ENCODE results near the gene FNDC3A.
"Not testable (repeated sequence)": the region's sequence is repeated elsewhere in the genome, so short reads cannot be mapped to it uniquely, and the experiment has no call there.

FNDC3A gene

GRCh38 chr13:49058761-49059160, 83.0 kb downstream of the FNDC3A start:
- TF ChIP-seq, protein P1, sequence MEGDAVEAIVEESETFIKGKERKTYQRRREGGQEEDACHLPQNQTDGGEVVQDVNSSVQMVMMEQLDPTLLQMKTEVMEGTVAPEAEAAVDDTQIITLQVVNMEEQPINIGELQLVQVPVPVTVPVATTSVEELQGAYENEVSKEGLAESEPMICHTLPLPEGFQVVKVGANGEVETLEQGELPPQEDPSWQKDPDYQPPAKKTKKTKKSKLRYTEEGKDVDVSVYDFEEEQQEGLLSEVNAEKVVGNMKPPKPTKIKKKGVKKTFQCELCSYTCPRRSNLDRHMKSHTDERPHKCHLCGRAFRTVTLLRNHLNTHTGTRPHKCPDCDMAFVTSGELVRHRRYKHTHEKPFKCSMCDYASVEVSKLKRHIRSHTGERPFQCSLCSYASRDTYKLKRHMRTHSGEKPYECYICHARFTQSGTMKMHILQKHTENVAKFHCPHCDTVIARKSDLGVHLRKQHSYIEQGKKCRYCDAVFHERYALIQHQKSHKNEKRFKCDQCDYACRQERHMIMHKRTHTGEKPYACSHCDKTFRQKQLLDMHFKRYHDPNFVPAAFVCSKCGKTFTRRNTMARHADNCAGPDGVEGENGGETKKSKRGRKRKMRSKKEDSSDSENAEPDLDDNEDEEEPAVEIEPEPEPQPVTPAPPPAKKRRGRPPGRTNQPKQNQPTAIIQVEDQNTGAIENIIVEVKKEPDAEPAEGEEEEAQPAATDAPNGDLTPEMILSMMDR (IDR thresholded peaks at IDR 0.05; ENCODE audit: borderline replicate concordance, control extremely low read depth, extremely low read depth, insufficient read depth, missing control alignments), result no peak
- no peak for DNase-seq (ENCODE audit: low spot score)
- in situ Hi-C loops (cut with MboI; ENCODE audit: low sequenced_read_pairs, unreplicated experiment), result no loop called here

DNA sequence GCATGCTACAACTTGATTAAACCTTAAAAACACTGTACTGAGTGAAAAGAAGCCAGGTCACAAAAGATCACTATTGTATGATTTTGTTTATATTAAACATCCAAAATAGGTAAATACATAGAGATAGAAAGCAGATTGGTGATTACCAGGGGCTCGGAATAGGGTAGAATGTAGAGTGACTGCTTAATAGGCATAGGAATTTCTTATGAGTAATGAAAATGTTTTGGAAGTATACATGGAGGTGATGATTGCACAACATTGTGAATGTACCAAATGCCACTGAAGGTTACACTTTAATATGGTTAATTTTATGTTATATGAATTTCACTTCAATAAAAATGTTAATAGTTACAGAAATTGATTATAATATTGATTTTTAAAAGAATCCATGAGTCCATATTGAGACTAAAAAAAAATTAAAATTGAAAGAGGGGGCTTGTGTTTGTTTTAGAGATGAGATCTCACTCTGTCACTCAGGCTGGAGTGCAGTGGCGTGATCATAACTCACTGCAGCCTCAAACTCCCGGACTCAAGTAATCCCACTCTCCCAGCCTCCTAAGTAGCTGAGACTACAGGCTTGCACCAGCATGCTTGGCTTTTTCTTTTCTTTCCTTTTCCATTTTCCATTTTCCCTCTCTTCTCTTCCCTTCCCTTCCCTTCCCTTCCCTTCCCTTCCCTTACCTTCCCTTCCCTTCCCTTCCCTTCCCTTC, 85.1 kb downstream of the FNDC3A start:
- TF ChIP-seq, protein P1 (IDR thresholded peaks at IDR 0.05; ENCODE audit: borderline replicate concordance, control extremely low read depth, extremely low read depth, insufficient read depth, missing control alignments), result no peak
- no peak for DNase-seq (ENCODE audit: low spot score)
- in situ Hi-C loops (cut with MboI; ENCODE audit: low sequenced_read_pairs, unreplicated experiment), result no loop called here

GRCh38 chr13:49061388-49061752, 85.7 kb downstream of the FNDC3A start:
- DNase-seq (ENCODE audit: low spot score); in situ Hi-C loops (cut with MboI; ENCODE audit: low sequenced_read_pairs, unreplicated experiment): not testable (repeated sequence)

GRCh38 chr13:49062297-49062896, 86.7 kb downstream of the FNDC3A start:
- in situ Hi-C loops (cut with MboI; ENCODE audit: low sequenced_read_pairs, unreplicated experiment), result no loop called here

DNA sequence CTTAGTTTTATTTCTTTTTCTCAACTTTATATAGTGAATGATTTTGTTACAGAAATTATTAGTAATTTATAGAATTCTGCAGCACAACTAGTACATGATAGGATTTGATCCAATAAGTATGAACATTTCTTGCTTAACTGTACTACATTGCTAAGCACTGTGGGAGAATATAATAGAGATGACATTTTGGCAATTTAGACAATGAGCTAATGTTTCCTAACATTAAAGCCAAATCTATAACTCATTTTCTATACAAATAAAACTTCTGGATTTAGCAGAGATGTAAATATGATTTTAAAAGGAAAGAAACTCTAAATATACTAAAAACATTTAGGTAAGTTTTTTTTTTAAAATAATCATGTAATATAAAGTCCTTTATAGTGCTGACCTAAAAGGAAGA, 87.3 kb downstream of the FNDC3A start:
- DNase-seq (ENCODE audit: low spot score), result no peak
- TF ChIP-seq, protein P1 (IDR thresholded peaks at IDR 0.05; ENCODE audit: borderline replicate concordance, control extremely low read depth, extremely low read depth, insufficient read depth, missing control alignments), result no peak
- in situ Hi-C loops (cut with MboI; ENCODE audit: low sequenced_read_pairs, unreplicated experiment), result no loop called here

More at GRCh38 chr13:49062297-49062896, 86.7 kb downstream of the FNDC3A start:
- TF ChIP-seq, protein P1 (IDR thresholded peaks at IDR 0.05; ENCODE audit: borderline replicate concordance, control extremely low read depth, extremely low read depth, insufficient read depth, missing control alignments), result no peak
- DNase-seq (ENCODE audit: low spot score), result no peak

DNA sequence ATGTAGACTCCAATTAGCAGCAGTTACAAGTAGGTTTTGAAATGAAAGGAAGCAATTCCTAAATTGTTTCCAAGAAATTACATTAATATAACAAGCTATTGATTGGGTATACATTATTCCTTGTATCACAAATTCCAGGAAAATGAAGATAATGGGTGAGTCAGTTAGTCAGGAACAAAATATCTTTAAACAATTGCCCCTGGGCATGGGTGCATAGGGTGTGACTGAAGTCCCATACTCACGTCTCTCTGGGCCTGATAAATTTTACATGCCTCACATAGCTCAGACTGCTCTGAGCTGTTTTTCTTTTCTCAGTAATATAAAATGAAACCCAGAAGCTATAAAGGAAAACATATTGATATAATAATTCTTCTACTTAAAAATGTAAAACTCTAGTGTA, 87.8 kb downstream of the FNDC3A start:
- in situ Hi-C loops (cut with MboI; ENCODE audit: low sequenced_read_pairs, unreplicated experiment), result no loop called here

GRCh38 chr13:49064476-49064875, 88.8 kb downstream of the FNDC3A start:
- in situ Hi-C loops (cut with MboI; ENCODE audit: low sequenced_read_pairs, unreplicated experiment), result no loop called here

More for the DNA sequence above, 87.8 kb downstream of the FNDC3A start:
- DNase-seq (ENCODE audit: low spot score), result no peak
- TF ChIP-seq, protein P1 (IDR thresholded peaks at IDR 0.05; ENCODE audit: borderline replicate concordance, control extremely low read depth, extremely low read depth, insufficient read depth, missing control alignments), result no peak

More at GRCh38 chr13:49064476-49064875, 88.8 kb downstream of the FNDC3A start:
- TF ChIP-seq, protein P1 (IDR thresholded peaks at IDR 0.05; ENCODE audit: borderline replicate concordance, control extremely low read depth, extremely low read depth, insufficient read depth, missing control alignments), result no peak
- no peak for DNase-seq (ENCODE audit: low spot score)

All from GM13976 (cell line).